AG09319 (cell line): ENCODE data around the gene ZDHHC14.
"Not testable (repeated sequence)": the region's sequence is repeated elsewhere in the genome, so short reads cannot be mapped to it uniquely, and the experiment has no call there.

Experiments used
- DNase-seq: peaks from one replicate; pipeline ENCODE4 v3.0.0-alpha.2; 2010; ENCODE audit warnings: low read depth; ENCODE audit errors: extremely low read depth
- TF ChIP-seq, protein P1 (sequence below): IDR thresholded peaks from 2 replicates; pipeline ENCODE4 v1.5.1; 2011; ENCODE audit warnings: low read depth, mild to moderate bottlenecking, inconsistent platforms, low read length, moderate library complexity

The ZDHHC14 gene

DNA sequence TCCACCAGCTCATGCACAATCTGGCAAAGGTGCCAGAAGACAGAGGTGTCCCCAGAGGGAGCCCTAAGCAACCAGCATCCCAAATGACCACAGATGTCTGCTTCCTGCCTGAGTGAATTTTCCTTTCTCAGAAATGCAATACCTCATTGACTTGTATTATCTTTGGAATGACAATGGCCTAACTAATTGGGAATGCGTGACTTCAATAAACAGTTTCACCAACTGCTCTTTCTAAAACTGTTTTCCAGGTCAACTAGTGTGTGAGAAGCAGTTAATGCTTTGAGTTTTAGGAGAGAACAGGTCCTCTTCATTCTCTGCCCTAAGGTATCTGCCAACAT lies 333.1 kb downstream of the ZDHHC14 start:
- TF ChIP-seq, protein P1, sequence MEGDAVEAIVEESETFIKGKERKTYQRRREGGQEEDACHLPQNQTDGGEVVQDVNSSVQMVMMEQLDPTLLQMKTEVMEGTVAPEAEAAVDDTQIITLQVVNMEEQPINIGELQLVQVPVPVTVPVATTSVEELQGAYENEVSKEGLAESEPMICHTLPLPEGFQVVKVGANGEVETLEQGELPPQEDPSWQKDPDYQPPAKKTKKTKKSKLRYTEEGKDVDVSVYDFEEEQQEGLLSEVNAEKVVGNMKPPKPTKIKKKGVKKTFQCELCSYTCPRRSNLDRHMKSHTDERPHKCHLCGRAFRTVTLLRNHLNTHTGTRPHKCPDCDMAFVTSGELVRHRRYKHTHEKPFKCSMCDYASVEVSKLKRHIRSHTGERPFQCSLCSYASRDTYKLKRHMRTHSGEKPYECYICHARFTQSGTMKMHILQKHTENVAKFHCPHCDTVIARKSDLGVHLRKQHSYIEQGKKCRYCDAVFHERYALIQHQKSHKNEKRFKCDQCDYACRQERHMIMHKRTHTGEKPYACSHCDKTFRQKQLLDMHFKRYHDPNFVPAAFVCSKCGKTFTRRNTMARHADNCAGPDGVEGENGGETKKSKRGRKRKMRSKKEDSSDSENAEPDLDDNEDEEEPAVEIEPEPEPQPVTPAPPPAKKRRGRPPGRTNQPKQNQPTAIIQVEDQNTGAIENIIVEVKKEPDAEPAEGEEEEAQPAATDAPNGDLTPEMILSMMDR: peak; percentile 28
- DNase-seq: peak; percentile 73

DNA sequence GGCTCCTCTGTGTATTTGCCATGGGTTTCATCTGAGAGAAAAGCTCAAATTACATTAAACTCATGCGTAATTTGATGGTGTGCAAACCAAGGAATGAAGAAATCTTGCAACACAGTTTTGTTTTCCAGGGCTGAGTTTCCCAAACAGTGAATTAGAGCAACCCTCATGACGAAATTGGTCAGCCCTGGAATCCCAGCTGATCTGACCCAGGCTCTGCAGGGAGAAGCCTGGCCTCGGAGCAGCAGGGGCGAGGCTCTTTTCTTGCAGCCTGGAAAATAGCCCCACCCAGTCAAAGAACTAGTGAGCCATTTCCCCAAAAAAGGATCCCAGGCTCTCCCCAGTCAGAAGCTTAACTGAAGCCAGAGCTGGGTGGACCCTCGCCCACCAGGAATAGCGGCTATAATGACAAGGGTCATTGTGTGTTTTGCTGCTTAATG lies 334.8 kb downstream of the ZDHHC14 start:
- TF ChIP-seq, protein P1: no peak

DNA sequence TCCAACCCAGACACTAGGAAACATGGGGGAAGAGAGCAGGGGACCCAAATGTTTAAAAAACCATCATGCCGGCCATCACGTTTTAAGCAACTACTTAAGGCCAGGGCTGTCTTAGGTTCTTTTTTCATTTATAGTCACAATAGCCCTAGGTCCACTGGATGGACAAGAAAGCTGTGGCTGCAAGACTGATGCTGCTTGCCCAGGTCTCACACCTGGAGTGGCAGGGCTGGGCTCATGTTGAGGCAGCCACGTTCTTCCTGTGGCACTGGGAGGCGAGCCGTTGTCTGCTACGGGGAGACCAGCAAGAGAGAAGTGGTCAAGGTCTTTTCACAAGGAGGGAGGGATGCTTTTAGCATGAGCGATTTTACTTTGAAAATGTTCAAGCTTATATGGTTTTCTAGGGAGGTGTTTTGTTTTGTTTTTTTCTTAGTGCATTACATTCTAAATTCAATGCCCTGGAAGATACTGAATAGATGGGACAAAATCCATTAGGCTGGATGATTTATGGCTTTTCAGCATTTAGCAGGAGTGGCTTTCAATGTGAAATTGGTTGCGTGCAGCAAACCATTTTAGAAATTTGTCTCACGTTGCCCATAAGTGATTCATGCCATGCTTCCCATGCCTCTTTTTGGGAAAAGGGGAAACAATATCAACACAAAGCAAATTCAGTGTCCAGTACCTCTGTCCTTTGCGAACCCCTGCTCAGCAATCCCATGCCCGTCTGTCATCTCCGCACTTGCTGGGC lies 335.4 kb downstream of the ZDHHC14 start:
- no peak for DNase-seq
- TF ChIP-seq, protein P1: no peak

More for the DNA sequence above, 334.8 kb downstream of the ZDHHC14 start:
- DNase-seq: peak; percentile 99

DNA sequence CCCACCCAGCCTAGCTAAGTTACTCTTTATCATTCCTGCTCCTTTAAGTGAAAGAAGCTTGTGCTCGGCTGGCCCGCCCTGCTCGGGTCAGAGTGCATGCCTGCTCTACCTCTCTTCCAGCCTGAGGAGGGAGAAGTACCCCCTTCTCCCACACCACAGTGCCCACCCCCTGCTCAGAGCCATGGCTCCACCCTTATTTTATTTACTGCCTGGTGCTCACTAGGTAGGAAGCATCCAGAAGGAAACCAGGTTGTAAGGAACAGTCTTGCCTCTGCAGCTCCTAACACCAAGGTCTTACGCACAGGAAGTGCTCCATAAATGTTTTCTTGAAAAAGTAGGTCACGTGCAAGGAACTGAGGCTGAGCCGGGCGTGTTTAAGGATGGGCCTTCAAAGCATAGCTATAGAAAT lies 336.4 kb downstream of the ZDHHC14 start:
- TF ChIP-seq, protein P1: no peak
- DNase-seq: no peak

DNA sequence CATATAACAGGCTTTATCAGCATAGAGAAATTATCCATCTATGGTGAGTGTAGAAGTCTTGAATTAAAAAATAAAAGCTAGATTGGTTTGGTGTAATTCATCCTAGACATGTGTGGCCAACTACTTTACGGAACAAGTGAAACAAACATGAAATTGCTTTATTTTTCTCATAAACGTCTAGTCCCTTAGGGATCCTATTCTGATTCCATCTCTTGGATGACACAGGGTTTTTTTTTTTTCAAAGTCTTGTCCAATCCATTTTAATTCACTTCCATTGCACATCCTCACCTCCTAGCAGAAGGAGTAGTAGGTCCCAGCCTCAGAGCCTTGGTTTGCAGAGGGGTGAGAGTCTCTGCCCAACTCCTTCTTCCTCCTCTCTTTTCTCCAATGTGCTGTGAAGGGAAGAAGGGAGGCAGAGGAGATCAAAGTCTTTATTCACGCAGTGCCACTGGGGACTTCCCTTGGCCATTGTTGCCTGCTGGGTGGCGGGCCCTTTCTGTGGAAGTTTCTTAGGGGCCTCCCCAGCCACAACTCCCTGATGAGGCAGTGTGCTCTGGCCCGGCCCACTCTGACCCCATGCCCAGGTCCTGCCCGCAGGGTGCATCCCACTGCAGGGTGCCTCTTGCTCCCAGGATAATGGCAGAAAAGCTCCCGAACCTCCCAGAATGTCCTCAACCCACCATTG lies 337.7 kb downstream of the ZDHHC14 start:
- TF ChIP-seq, protein P1: no peak
- DNase-seq: no peak

DNA sequence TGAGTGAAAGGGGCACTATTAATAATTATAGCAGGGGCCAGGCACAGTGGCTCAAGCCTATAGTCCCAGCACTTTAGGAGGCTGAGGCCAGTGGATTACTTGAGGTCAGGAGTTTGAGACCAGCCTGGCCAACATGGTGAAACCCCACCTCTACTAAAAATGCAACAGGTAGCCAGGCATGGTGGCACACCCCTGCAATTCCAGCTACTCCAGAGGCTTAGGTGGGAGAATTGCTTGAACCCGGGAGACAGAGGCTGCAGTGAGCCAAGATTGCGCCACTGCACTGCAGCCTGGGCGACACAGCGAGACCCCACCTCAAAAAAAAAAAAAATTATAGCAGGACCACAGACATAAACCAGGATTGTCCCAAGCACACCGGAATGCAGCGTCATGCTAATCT lies 340.0 kb downstream of the ZDHHC14 start:
- not testable (repeated sequence) for DNase-seq

DNA sequence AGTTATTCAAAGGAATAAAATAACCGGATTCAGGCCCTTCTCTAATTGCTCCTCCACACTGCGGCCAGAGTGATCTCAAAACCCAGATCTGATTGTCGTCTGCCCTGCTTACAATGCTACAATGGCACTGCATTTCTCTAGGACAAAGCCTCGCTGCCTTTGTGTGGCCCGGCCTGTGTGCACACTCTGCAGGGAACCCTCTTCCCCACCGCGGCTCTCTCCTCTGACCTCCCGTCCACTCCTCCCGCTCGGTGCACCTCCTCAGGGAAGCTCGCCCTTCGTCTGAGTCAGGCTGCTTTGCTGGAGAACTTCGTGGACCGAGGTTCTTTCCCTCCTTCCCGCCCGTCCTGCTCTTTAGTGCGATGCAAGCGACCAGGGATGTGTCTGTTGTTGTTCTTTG lies 340.4 kb downstream of the ZDHHC14 start:
- no peak for DNase-seq
- TF ChIP-seq, protein P1: no peak

DNA sequence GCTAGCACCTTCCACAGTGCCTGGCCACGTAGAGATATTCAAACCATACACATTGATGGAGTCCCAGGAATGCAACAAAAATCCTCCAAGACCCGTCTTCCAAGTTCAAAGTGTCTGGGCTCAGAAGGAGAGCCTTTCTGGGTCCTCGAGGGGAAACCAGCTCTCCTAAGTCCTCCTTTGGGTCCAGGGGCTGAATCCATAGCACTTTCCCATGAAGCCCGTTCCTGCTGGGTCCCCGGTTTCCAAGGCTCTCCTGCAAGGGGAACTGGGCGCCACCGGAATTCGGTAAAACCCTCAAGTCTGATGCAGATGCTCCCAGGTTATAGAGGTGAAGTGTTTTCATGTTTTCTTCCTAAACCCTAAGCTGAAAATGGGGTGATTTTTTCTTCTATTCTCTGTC lies 340.8 kb downstream of the ZDHHC14 start:
- TF ChIP-seq, protein P1: no peak
- no peak for DNase-seq
